Right ventricle myocardium superior (tissue), 1 donor: Measurements from ENCODE around the gene COL8A1. TPM values are rescaled to one million over a fixed set of nuclear protein-coding genes. Genes with fewer than 3 reads are reported as not detected.

ENCODE experiments used
- ATAC-seq: fragments of 200-7000 bp; cut with Tn5 transposase; one replicate; pipeline ENCODE4 v1.9.1; 2020; ENCODE audit warnings: mild to moderate bottlenecking; ENCODE audit not compliant: poor library complexity
- DNase-seq: peaks from one replicate; pipeline ENCODE4 v3.0.0-alpha.2; 2020
- intact Hi-C: fragments of 100-400 bp; cut with DNase I; formaldehyde crosslinking; loops from one replicate; pipeline ENCODE4 v1.11.2; 2022
- total RNA-seq: library from RNA; stranded (reverse); fragmentation: NEBNext Ultra II Directional; extraction: Animal tissue kit (Norgen Biotek cat#: 25700); gene quantifications from one replicate; pipeline ENCODE4 v1.2.1, GENCODE V29; 2021
- donor health status: DM: no; HTN: yes; CAD: no; lungs with severe emphysema.

Gene COL8A1
- total RNA-seq, 1 donor from 2014 or later: 9.4 TPM

GRCh38 chr3:99635348-99635747 is 3.0 kb upstream of the COL8A1 start:
- intact Hi-C loops: no loop called here
- DNase-seq (no peak), ATAC-seq (no peak)

DNA sequence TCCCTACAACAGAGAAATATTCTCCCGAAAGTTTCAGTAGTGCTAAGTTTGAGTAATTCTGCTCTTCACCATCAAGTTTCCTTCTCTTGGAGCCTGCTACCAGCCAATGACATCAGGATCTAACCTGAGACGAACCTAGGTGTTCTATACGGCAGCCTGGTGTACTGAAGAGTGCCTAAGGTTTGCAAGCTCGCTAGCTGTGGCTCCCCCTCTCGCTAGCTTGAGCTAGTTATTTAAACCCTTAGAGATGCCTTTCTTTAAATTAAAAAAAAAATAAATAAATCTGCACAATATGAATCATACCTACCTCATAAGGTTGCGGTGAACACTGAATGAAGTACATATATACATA is 1.4 kb upstream of the COL8A1 start:
- DNase-seq (no peak), ATAC-seq (peak; percentile 5)
- intact Hi-C loops: no loop called here

- DNase-seq (peak; percentile 39), ATAC-seq (peak; percentile 37)
- intact Hi-C loops: no loop called here
These were observed 854 bp upstream of the COL8A1 start for GRCh38 chr3:99637368-99638111.

GRCh38 chr3:99639579-99639978 is 1.2 kb downstream of the COL8A1 start:
- DNase-seq (no peak), ATAC-seq (no peak)
- intact Hi-C loops: no loop called here

DNA sequence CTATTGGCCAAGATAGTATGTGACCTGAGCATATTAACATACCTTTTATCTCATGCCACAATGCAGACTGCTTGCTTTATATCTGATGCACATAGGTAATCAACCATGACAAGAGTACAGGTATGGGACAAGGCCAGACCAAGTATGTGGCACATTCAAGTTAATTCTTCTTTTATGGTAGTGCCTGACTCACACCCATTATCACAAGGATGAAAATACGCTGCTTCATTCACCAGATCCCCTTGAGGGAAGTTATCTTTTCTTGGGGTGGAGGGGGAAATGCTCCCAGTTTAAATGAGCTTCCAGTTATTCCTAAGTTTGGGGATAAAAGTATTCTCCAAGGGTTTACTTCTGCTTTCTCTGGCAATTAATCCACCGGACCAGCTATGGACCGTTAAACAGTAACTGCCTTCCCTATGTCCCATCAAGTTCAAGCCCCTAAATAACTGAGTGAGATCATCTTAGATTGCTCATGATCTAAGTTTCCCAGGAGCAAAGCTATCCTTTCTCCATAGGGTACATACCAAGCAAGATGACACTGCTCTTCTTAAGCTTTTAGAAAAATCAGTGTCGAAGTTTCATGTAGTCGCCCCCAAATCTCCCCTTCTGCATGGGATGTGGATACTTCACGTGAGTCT is 1.9 kb downstream of the COL8A1 start:
- no peak for ATAC-seq
- intact Hi-C loops: no loop called here
- no peak for DNase-seq

DNA sequence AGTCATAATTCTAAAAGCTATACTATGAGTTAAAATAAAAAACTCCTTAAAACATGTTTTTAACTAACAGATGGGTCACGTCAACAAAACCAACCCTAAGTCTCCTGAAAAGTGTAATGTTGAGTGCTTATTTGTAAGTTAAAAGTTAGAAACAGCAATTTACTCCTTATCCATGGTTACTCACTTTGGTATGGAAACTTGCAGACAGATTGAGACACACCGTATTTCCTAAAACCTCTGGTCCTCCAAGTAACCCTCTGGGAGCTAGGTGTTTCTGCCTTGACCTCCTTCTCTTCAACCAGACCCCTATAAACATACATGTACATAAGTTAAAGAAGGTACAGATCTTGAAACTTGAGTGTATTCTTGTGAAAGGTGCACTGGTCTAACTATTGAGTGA is 3.1 kb downstream of the COL8A1 start:
- DNase-seq (no peak), ATAC-seq (no peak)
- intact Hi-C loops: no loop called here

DNA sequence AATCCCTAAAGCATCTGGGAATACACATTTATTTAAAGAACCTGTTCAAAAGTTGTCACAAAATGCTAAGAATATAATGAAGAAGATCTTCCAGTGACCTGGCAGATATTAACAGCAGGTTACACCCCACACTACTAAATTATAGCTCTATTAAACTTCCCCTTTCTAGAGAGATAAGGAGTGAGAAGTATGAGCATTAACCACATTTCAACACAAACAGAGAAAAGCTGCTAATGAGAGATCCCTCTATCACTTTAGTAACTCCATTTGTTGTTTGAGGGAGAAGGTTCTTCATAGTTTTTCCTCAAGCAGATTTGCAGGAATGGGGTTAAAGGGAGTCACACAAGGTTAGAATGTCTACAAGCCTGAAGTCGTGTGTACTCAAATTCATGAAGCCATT is 3.6 kb downstream of the COL8A1 start:
- intact Hi-C loops: no loop called here
- ATAC-seq: no peak
- no peak for DNase-seq

DNA sequence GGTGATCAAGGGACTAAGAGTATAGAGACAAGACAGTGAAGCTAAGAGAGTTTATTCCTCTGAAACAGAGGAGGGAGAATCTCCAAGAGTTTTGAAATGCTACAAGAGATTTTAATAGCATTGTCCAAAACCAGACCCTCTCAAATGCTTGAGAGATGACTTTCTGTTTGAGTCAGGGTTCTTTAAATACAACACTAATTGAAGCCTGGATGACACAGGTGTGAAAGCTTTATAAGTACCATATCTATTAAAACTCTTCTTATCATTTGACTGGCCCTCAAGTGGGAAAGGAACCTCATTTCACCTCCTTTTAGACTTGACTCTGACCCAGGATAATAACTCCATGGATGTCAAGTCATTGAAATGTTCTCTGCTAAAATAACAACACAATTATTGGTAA is 5.6 kb downstream of the COL8A1 start:
- DNase-seq (no peak), ATAC-seq (no peak)
- intact Hi-C loops: no loop called here

DNA sequence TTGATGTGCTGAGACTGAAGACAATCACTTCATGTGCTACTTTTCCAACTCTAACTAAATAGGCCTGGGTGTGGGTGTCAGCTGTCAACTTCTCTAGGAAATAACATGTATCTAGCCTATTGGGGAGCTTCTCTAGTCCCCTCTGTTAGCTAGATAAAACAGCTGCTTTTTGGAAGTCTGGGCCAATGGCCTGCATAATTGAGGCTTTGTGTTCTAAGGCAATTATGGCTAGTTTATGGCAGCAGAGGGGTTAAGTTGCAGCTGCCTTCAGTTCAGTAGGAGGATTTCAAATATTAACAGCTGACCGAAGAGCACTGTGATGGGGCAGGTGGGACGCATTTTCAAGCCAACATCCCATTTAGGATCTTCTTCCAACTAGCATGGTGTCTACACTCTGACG is 6.4 kb downstream of the COL8A1 start:
- intact Hi-C loops: no loop called here
- ATAC-seq: no peak
- DNase-seq: no peak

GRCh38 chr3:99645277-99646106 is 7.1 kb downstream of the COL8A1 start:
- DNase-seq: no peak
- intact Hi-C loops: no loop called here
- peak; percentile 19 for ATAC-seq

GRCh38 chr3:99646107-99646435 is 7.7 kb downstream of the COL8A1 start:
- DNase-seq: no peak
- intact Hi-C loops: no loop called here
- ATAC-seq: peak; percentile 22

DNA sequence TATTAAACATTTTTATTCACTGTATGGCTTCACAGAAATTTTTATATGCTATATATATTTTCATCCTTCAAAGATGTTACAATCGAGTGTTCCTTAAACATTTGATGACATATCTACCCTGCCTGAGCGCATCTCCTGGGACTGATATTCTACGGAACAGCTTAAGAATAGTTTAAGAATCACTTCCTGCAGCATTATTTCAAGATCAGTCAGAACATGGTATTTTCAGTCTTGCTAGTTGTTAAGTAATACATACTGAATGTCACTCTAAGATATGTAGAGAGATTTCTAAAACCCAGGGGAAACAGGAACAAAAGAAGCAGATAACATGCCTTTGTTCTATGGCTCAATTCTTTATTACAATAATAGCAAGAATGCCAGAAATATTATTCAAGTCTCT is 8.7 kb downstream of the COL8A1 start:
- ATAC-seq (no peak), DNase-seq (no peak)
- intact Hi-C loops: no loop called here

DNA sequence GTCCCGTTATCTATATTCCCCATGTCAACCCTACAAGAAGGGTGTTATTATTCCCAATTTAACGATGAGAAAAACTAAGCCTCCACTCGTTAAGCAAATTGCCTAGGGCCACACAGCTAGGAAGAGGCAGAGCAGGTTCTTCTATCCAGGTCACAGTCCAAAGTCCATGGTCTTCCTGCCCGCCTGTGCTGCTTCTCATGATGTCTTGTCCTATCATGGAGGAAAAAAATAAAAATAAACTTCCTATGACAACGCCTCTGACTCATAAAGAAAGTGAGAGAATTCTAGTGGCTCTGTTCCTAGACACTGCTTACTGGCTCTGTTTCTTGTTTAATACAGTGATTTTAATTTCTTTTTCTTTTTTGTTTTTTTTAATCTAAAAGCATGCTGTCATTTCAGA is 9.7 kb downstream of the COL8A1 start:
- ATAC-seq: peak; percentile 71

DNA sequence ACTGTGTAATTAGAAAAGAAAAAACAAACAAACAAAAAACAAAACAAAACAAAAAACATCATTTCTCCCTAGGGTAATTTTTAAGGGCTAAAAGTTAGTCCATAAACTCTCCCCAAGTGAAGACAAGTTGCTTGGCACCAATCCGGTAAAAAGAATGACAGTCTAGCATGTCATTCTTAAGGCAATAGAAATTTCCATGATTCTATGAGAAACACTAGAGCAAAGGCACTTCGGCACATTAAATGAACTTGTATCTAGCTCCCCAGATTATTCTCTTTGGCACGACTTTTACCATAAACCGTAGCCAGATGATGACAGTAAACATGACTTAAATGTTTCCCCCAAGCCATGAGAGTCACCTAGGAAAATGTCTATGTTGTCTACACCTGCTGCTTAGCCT is 10.1 kb downstream of the COL8A1 start:
- ATAC-seq (peak; percentile 28), DNase-seq (no peak)
- intact Hi-C loops: no loop called here

More for the DNA sequence above, 9.7 kb downstream of the COL8A1 start:
- intact Hi-C loops: no loop called here
- DNase-seq: peak; percentile 48

GRCh38 chr3:99651531-99651930 is 13.1 kb downstream of the COL8A1 start:
- DNase-seq: no peak
- ATAC-seq: peak; percentile 63
- intact Hi-C loops: no loop called here

GRCh38 chr3:99656624-99657023 is 18.2 kb downstream of the COL8A1 start:
- ATAC-seq: no peak
- intact Hi-C loops: no loop called here
- no peak for DNase-seq

GRCh38 chr3:99658274-99658673 is 19.9 kb downstream of the COL8A1 start:
- ATAC-seq: peak; percentile 65
- DNase-seq: no peak
- intact Hi-C loops: no loop called here

- ATAC-seq (peak; percentile 39), DNase-seq (peak; percentile 30)
- intact Hi-C loops: no loop called here
These were observed 20.6 kb downstream of the COL8A1 start for GRCh38 chr3:99659032-99659431.

GRCh38 chr3:99659951-99660350 is 21.6 kb downstream of the COL8A1 start:
- DNase-seq: no peak
- intact Hi-C loops: no loop called here
- no peak for ATAC-seq
